Nephron progenitor cell (in vitro differentiated cells): ENCODE measurements around the gene ATP6V1E1.

Source experiments
- DNase-seq: peaks from one replicate; pipeline ENCODE4 v3.0.0; 2021
- H3K27ac Mint-ChIP-seq: 2 replicates; pipeline ENCODE4 v1.8.0; 2021; ENCODE audit warnings: mild to moderate bottlenecking, moderate library complexity, mixed read lengths
- H3K27me3 Mint-ChIP-seq: 2 replicates; pipeline ENCODE4 v1.8.0; 2021; ENCODE audit warnings: mild to moderate bottlenecking, low read depth, mixed read lengths; ENCODE audit not compliant: poor library complexity
- H3K36me3 Mint-ChIP-seq: 2 replicates; pipeline ENCODE4 v1.8.0; 2021; ENCODE audit warnings: low read depth, mixed read lengths
- H3K4me1 Mint-ChIP-seq: 2 replicates; pipeline ENCODE4 v1.8.0; 2021; ENCODE audit warnings: mixed read lengths
- H3K4me3 Mint-ChIP-seq: 2 replicates; pipeline ENCODE4 v1.8.0; 2021; ENCODE audit warnings: mild to moderate bottlenecking, moderate library complexity, mixed read lengths
- H3K9me3 Mint-ChIP-seq: 2 replicates; pipeline ENCODE4 v1.8.0; 2021; ENCODE audit warnings: mild to moderate bottlenecking, moderate library complexity, mixed read lengths
- CTCF ChIP-seq: fragments of 200-600 bp; sonication (generic); IDR thresholded peaks from 2 replicates; pipeline ENCODE4 v1.5.0; 2021; ENCODE audit warnings: antibody characterized with exemption

Gene ATP6V1E1

DNA sequence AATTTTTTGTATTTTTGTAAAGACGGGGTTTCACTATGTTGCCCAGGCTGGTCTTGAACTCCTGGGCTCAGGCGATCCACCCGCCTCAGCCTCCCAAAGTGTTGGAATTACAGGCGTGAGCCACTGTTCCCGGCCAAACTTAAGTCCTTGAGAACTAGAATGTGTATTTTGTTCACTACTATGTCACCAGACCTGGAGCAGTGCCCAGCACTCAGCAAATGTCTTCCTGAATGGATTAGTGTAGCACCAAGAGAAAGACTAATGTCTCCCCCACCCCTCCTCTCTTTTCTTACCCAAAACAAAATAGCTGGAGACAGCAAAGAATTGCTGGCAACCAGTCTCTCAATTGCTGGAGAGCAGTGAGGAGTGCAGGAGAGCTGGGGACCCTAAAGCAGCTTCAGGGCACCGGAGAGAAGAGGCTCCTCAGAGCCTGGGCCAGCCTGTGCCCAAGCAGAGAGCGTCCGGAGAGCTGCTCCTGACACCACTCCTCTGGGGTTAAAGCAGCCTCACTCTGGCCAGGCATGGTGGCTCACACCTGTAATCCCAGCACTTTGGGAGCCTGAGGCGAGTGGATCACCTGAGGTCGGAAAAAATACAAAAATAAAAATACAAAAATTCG, 50.3 kb downstream of the ATP6V1E1 start:
- H3K9me3 Mint-ChIP-seq: no peaks in the 10 kb centered on the region
- no peak for DNase-seq
- no peak overlapping the region for H3K4me3 Mint-ChIP-seq
- H3K27ac Mint-ChIP-seq: no peak overlapping the region
- peaks cover 6% of the 10 kb centered on the region for H3K4me1 Mint-ChIP-seq
- no peak for TF ChIP-seq CTCF
- H3K36me3 Mint-ChIP-seq: no peaks in the 10 kb centered on the region
- peaks cover 5% of the 10 kb centered on the region for H3K27me3 Mint-ChIP-seq

GRCh38 chr22:17576470-17576869, 52.1 kb downstream of the ATP6V1E1 start:
- H3K9me3 Mint-ChIP-seq: no peaks in the 10 kb centered on the region
- no peak overlapping the region for H3K4me3 Mint-ChIP-seq
- no peaks in the 10 kb centered on the region for H3K36me3 Mint-ChIP-seq
- H3K4me1 Mint-ChIP-seq: peaks cover 7% of the 10 kb centered on the region
- TF ChIP-seq CTCF: no peak
- H3K27me3 Mint-ChIP-seq: peaks cover 5% of the 10 kb centered on the region
- no peak for DNase-seq
- H3K27ac Mint-ChIP-seq: no peak overlapping the region

GRCh38 chr22:17575681-17576080, 52.9 kb downstream of the ATP6V1E1 start:
- no peak for TF ChIP-seq CTCF

DNA sequence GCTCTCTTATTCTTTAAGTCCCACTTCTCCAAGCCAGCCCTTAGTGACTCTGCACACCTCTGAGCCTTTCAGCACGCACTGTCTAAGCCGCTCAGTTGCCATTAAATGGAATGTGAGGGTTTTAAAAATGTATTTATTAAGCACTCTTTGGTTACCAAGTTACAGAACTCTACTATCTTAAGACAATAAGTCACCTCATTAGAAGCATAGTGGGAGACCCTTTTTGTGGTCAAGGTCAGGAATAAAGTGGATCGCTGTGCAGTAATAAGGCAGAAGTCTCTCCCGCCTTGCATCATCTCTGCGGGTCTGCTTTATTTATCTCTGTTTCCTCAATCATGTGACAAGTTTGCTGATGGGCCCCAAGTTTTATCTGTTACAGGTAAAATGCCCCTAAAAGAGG, 53.4 kb downstream of the ATP6V1E1 start:
- Mint-ChIP-seq H3K36me3 (no peaks in the 10 kb centered on the region), H3K27me3 (peaks cover 5% of the 10 kb centered on the region), H3K4me1 (peaks cover 20% of the 10 kb centered on the region), H3K27ac (no peak overlapping the region), H3K4me3 (no peak overlapping the region), H3K9me3 (no peaks in the 10 kb centered on the region)
- no peak for DNase-seq
- TF ChIP-seq CTCF: no peak

More at GRCh38 chr22:17575681-17576080, 52.9 kb downstream of the ATP6V1E1 start:
- no peaks in the 10 kb centered on the region for H3K9me3 Mint-ChIP-seq
- DNase-seq: no peak
- H3K36me3 Mint-ChIP-seq: no peaks in the 10 kb centered on the region
- no peak overlapping the region for H3K4me3 Mint-ChIP-seq
- peaks cover 5% of the 10 kb centered on the region for H3K27me3 Mint-ChIP-seq
- H3K27ac Mint-ChIP-seq: peak overlapping the region; percentile 69
- peaks cover 15% of the 10 kb centered on the region for H3K4me1 Mint-ChIP-seq

GRCh38 chr22:17570851-17571631, 57.5 kb downstream of the ATP6V1E1 start:
- no peak for DNase-seq
- no peak for TF ChIP-seq CTCF
- H3K36me3 Mint-ChIP-seq: no peaks in the 10 kb centered on the region
- peak overlapping the region; percentile 37 for H3K27ac Mint-ChIP-seq
- H3K4me1 Mint-ChIP-seq: peaks cover 32% of the 10 kb centered on the region
- no peaks in the 10 kb centered on the region for H3K27me3 Mint-ChIP-seq
- H3K4me3 Mint-ChIP-seq: no peak overlapping the region
- H3K9me3 Mint-ChIP-seq: no peaks in the 10 kb centered on the region
